NCI-H345 (cell line): ENCODE data around the gene KLHDC8A.

ENCODE experiments used
- DNase-seq: peaks from one replicate; lab custom pipeline; 2025; lab: John Stamatoyannopoulos, UW

Gene KLHDC8A

DNA sequence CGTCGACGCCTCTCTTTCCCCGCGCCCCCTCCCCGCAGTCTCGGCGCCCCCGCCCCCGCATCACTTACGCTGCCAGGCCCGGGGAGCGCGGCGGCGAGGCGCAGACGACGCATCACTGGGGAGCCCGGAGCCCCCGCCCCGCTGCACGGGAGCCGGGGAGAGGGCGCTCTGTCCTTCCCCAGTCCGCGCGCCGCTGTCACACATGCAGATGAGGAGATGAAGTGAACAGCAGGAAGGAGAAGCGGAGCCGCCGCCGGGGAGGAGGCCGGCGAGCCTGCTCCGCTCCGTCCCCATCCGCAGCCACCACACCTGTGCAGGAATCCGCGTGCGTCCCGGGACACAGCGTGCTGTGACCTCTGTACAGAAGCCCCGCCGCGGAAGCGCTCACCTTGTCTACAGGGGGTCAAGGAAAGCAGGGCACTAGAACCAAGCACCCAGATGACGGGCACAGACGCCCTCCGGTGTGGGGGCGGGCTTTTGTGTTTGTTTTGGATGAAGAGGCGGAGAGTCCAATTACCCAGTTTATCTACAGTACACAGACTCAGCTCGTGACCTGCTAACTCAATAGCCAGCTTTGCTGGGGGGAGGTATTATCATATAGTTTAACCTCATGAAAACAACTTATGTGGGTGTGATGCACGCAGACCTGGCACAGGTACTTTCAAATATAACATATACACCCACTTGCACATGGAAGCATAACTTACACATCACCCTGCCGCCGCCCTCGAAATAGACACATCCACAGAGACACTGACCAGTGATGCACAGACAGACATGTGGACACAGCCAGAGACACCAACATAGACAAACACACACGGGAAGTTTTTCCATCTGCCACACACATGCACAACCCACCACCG, 12.4 kb downstream of the KLHDC8A start:
- DNase-seq: peak; percentile 50

DNA sequence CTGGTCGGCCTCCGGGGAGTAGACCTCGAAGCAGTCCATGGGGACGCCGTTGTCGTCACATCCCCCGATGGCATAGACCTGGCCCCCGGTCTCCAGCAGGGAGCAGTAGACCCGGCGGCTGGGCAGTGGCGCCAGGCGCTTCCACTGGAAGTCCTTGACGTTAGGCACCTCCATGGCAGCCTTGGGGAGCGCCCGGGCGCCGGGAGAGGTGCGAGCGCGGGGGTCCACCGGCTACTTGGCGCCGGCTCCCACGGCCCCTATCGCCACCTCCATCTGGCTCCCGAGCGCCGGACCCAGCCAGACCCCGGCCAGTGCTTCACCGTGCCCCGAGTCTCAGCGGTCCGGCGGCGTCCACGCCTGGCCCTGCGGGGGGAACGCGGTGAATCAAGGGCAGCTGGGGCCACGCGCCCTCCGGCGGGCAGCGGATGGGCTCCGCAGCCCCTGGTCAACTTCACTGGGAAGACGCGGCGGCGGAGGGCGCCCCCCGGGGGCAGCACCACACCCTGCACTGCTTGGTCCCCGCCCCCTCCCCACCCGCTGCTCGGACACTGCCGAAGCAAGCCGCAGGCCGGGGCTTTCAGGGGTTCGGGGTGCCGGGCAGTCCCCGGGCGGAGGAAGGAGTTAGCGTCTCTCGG, 13.2 kb downstream of the KLHDC8A start:
- DNase-seq: no peak

GRCh38 chr1:205342986-205343385, 13.7 kb downstream of the KLHDC8A start:
- no peak for DNase-seq

DNA sequence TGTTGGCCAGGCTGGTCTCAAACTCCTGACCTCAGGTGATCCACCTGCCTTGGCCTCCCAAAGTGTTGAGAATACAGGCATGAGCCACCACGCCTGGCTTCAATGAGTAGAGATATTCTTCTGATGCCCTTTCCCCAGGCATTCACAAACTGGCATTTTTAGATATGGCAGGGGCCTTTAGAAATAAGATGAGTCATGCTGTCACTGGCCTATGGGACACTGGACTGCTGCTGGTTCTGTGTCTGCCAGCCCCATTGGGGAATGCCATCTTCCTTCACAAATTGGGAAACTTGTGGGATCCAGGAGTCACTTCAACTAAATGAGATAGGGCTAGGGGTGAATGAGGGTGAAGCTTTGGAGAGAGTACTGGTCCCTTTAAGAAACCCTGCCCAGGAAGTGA, 16.0 kb downstream of the KLHDC8A start:
- no peak for DNase-seq

GRCh38 chr1:205339717-205340116, 17.0 kb downstream of the KLHDC8A start:
- no peak for DNase-seq

DNA sequence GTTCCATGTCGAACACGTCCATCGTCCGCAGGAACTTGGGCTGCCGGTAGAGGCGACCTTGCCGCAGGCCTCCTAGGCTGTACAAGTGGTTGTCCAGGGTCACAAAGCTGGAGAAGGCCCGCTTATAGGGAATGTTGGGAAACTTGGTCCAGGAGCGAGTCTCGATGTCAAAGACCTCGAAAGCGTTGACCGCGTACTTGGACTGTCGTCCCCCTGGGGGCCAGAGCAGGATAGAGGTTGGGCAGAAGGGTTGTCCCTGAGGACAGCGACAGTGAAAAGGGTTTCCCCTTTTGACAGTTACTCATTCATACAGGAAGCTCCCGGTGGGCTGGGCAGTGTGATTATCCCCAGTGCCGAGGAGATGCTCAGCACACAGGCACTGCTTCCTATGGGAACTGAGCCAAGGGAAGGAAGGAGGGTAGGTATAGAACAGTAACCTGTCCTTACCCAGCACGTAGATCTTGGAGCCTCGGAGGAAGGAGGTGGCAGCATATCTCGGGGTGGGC, 17.5 kb downstream of the KLHDC8A start:
- no peak for DNase-seq

DNA sequence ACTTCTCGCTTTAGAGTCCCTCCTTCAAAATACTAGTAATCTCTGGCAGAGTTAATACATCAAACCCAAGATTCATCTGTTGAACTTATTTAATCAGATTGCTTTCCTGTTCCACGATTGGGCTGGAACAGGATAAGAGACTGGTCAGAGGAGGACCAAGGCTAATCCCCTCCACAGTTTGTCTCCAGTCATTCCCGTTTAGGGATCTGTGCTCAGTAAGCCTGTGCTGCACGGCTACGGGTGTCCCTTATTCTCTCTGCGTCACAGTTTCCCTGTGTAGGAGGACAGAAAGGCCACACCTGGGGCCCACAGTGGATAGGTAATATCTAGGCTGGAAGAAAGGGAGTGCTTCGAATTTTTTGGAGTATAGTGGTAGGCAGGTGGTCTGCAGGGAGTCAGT, 18.7 kb downstream of the KLHDC8A start:
- DNase-seq: no peak

- no peak for DNase-seq
These were observed 19.2 kb downstream of the KLHDC8A start for GRCh38 chr1:205337481-205337880.

DNA sequence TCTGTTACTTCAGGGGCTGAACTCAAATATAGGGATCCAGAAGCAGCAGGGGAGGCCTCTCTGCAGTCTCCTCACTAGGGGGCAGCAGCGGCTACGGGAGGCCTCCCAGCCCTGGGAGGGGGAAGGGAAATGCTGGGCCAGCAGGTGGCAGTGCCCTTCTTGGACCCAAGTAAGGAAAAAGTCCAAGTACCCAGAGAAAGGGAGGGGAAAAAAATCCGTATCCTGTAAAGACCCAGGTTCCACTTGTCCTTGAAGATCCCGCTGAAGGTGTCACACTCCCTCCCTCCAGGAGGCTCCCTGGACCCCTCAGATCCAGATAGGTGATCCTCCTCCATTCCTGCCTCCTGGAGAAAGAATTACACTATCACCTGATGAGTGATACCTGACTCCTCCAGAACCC, 21.0 kb downstream of the KLHDC8A start:
- peak; percentile 70 for DNase-seq

- DNase-seq: no peak
These were observed 24.5 kb downstream of the KLHDC8A start for GRCh38 chr1:205332015-205332791.

- DNase-seq: no peak
These were observed 26.6 kb downstream of the KLHDC8A start for GRCh38 chr1:205330150-205330549.

- DNase-seq: no peak
These were observed 27.0 kb downstream of the KLHDC8A start for GRCh38 chr1:205329719-205330118.

- no peak for DNase-seq
These were observed 28.2 kb downstream of the KLHDC8A start for GRCh38 chr1:205328476-205328875.

GRCh38 chr1:205326812-205327466, 29.8 kb downstream of the KLHDC8A start:
- no peak for DNase-seq

DNA sequence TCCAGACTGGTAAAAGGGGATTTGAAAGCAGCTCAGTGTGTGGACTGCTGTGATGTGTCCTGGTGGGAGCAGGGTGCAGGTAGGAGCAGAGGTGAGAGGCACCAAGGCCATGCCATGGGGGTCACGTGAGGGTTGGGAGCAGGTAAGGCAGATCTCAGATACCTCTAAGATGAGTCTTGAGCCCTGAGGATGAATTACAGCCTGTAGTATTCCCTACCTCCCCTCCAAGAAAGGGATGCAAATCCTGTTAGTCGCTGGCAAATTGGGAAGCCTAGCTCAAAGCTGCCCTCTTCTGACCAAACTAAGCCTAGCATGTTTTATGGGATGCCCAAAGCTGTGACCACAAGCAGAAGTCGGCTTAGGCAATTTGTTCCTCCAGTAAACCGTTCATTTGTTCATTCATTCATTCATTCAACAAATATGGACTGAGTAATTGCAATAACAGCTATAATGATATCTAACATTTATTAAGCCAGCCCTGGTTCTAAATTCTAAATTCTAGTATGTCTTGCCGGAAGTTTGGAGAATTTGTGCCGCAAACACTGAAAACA, 31.3 kb downstream of the KLHDC8A start:
- DNase-seq: peak; percentile 66

- no peak for DNase-seq
These were observed 31.9 kb downstream of the KLHDC8A start for GRCh38 chr1:205324781-205325180.

- no peak for DNase-seq
These were observed 32.9 kb downstream of the KLHDC8A start for GRCh38 chr1:205323794-205324193.

DNA sequence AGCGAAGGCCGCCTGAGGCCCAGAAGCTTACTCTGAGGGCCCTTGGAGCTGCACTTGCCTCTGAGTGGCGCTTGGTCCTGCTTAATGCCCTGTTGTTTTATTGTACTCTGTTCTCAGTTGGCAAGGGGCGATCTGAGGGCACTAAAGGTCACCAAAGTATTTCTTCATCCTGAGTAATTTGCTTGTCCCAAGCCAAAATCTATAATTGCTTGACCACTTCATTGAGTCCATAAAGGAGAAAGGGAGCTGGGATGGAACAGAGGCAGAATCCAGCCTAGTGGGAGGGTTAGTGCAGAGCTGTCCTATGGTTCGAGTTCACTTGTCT, 34.8 kb downstream of the KLHDC8A start:
- no peak for DNase-seq

DNA sequence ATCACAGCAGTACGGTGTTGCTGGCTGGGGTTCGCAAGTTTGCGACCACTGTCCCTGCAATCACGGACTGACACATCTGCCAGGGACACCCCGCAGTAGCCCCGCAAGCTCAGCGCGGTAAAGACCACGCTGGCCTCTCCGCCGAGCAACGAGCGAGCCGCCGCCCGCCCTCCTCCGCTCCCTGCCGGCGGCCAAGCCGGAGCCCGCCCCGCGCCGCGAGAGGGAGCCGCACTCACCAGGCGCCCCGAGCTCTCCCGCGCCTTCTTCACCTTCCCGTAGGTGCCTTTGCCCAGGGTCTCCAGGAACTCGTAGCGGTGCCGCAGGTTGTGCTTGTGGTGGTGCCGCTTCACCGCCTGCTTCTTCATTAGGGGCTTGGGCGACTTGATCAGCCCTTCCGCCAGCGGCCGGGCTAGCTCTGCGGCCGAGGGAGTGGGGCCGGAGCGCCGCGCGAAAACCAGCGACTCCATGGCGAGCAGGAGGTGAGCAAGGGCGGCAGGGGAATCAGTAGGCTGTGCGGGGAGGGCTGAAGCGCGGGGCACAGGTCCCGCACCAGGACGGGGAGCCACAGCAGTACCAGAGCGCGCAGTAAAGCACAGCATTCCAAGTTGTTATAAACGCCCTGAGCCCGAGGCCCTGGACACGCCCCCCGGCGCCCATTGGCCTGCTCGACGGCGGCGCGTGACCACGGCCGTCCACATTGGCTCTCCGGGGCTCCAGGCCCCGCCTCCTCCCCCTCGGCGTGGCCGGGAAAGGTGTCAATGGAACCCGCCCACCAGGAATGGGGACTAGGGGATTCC, 35.4 kb downstream of the KLHDC8A start, which contains the start of gene NUAK2:
Gene NUAK2 (minus strand): TSS at position 584 of the 797 bp plus-strand sequence. CDS start 117 bp downstream, at position 467.
- DNase-seq: peak; percentile 96

- DNase-seq: peak; percentile 86
These were observed 37.4 kb downstream of the KLHDC8A start for GRCh38 chr1:205319081-205320018.
